ENCODE results near the gene RPLP2. TPM values are rescaled to one million over a fixed set of nuclear protein-coding genes. Genes with fewer than 3 reads are reported as not detected.

RPLP2 gene
- total RNA-seq, 1 experiment from 2014 or later, result 2,582 TPM

DNA sequence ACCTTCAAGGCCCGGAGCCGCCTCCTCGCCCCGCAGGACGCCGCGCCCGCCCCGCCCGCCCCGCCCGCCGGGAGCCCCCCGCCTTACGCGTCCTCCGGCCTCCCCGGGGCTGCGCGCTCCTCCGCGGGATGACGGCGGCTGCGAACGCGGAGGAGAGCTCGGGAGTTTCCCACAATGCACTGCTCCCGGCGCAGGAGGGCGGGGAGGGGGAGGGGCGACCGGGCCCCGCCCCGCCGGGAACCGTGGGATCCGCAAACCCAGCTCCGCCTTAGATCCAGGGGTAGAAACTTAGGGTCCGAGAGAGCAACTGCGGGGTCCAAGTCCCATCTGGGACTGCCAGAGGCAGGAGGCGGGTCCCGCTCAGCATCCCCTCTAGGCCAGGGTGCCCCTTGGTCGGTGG is 19.8 kb upstream of the RPLP2 start, which contains the start of gene CEND1 (continued):
- TF ChIP-seq IRF1 (CRISPR knock-in tag; IDR thresholded peaks at IDR 0.05) (no peak), ATF6 (CRISPR knock-in tag; IDR thresholded peaks at IDR 0.05) (no peak)

GRCh38 chr11:790721-791564 is 18.8 kb upstream of the RPLP2 start:
- Mint-ChIP-seq H3K27ac (0 out of 2 replicates have a peak overlapping the region, but pooled peaks have one; percentile 67), H3K4me1 (peaks cover 10% of the 10 kb centered on the region; the same call in 1 of the 2 replicates), H3K4me3 (no peak overlapping the region; the same call in 1 of the 2 replicates), H3K36me3 (no peaks in the 10 kb centered on the region), H3K27me3 (ENCODE audit: low read depth) (no peaks in the 10 kb centered on the region), H3K9me3 (no peaks in the 10 kb centered on the region)
- ChIA-PET CTCF (interaction anchor here (0.6 to 2.5 kb wide), 12 partner anchors 12 to 215 kb away, joined by 3 to 9 read pairs (median 4); partner anchors contain the start of genes IRF7, PHRF1 and PNPLA2), POLR2A (interaction anchor here (0.5 to 1.4 kb wide), 7 partner anchors 10 to 64 kb away, joined by 3 to 10 read pairs (median 3); partner anchors contain the start of genes RPLP2 and TSPAN4)
- DNase-seq (ENCODE audit: low spot score) (peak; percentile 73), ATAC-seq (peak; percentile 82)
- TF ChIP-seq, protein P1, sequence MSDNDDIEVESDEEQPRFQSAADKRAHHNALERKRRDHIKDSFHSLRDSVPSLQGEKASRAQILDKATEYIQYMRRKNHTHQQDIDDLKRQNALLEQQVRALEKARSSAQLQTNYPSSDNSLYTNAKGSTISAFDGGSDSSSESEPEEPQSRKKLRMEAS (CRISPR knock-in tag; IDR thresholded peaks at IDR 0.05), result 0 out of 2 replicates have a peak, but pooled peaks have one; percentile 25
- TF ChIP-seq, protein P2, sequence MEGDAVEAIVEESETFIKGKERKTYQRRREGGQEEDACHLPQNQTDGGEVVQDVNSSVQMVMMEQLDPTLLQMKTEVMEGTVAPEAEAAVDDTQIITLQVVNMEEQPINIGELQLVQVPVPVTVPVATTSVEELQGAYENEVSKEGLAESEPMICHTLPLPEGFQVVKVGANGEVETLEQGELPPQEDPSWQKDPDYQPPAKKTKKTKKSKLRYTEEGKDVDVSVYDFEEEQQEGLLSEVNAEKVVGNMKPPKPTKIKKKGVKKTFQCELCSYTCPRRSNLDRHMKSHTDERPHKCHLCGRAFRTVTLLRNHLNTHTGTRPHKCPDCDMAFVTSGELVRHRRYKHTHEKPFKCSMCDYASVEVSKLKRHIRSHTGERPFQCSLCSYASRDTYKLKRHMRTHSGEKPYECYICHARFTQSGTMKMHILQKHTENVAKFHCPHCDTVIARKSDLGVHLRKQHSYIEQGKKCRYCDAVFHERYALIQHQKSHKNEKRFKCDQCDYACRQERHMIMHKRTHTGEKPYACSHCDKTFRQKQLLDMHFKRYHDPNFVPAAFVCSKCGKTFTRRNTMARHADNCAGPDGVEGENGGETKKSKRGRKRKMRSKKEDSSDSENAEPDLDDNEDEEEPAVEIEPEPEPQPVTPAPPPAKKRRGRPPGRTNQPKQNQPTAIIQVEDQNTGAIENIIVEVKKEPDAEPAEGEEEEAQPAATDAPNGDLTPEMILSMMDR (IDR thresholded peaks at IDR 0.05), result no peak
- TF ChIP-seq EMX1 (CRISPR knock-in tag; IDR thresholded peaks at IDR 0.05) (no peak), ZNF232 (CRISPR knock-in tag; IDR thresholded peaks at IDR 0.05) (no peak), PRRX2 (CRISPR knock-in tag; IDR thresholded peaks at IDR 0.05) (no peak), ZNF219 (CRISPR knock-in tag; IDR thresholded peaks at IDR 0.05; ENCODE audit: borderline replicate concordance) (no peak)
- TF ChIP-seq, protein P3, sequence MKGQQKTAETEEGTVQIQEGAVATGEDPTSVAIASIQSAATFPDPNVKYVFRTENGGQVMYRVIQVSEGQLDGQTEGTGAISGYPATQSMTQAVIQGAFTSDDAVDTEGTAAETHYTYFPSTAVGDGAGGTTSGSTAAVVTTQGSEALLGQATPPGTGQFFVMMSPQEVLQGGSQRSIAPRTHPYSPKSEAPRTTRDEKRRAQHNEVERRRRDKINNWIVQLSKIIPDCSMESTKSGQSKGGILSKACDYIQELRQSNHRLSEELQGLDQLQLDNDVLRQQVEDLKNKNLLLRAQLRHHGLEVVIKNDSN (CRISPR knock-in tag; IDR thresholded peaks at IDR 0.05), result peak; percentile 38; the same call in 1 of the 2 replicates
- TF ChIP-seq, protein P4, sequence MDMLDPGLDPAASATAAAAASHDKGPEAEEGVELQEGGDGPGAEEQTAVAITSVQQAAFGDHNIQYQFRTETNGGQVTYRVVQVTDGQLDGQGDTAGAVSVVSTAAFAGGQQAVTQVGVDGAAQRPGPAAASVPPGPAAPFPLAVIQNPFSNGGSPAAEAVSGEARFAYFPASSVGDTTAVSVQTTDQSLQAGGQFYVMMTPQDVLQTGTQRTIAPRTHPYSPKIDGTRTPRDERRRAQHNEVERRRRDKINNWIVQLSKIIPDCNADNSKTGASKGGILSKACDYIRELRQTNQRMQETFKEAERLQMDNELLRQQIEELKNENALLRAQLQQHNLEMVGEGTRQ (CRISPR knock-in tag; IDR thresholded peaks at IDR 0.05), result peak; percentile 61

DNA sequence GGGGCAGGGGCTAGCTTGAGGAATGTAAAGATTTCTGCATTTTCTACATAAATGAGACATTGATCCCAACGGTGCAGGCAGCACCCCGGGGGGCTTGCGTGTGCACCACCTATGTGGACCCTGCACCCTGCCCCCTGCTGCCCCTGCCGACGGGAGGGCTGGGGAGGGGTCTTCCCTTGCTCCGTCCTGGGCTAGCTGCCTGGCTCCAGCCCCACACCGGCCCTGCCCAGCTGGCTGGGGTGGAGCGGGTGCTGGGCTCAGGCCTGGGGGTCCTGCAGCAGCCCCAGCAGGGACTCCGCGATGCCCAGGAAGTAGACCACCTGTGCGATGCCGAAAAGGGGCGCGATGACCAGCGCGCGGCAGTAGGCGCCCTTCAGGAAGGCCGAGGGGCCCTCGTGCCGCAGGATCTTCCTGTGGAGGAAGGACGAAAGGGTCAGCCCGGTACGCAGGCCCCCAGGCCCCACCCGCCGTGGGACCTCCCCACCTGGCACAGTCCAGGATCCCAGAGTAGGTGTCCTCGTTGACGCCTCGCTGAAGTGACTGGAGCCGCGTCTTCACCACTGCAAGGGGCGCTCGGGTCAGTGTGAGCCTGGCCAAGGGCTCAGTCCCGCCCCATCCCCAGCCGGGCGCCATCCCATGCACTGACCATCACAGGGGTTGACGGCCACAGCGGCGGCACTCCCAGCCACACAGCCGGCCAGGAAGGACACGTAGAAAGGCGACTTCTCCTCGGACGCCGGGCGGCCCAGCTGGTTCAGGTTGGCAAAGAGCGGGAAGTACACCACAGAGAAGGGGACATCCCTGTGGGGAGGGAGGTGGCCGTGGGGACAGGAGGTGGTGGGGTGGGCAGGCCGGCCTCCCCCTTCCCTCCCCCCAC is 17.9 kb upstream of the RPLP2 start:
- no peak overlapping the region for H3K4me3 Mint-ChIP-seq
- H3K27ac Mint-ChIP-seq, result no peak overlapping the region
- no peak for ATAC-seq
- CTCF ChIA-PET, result interaction anchor here (2.5 kb wide), 1 partner anchor 56 kb away, joined by 8 read pairs; no protein-coding TSS in a partner anchor
- DNase-seq (ENCODE audit: low spot score), result no peak
- no peaks in the 10 kb centered on the region for H3K9me3 Mint-ChIP-seq
- no peaks in the 10 kb centered on the region for H3K27me3 Mint-ChIP-seq (ENCODE audit: low read depth)
- no peaks in the 10 kb centered on the region for H3K36me3 Mint-ChIP-seq
- POLR2A ChIA-PET, result interaction anchor here (1.6 kb wide), 1 partner anchor 9 kb away, joined by 5 read pairs; no protein-coding TSS in a partner anchor
- H3K4me1 Mint-ChIP-seq, result peaks cover 20% of the 10 kb centered on the region
- TF ChIP-seq OVOL2 (CRISPR knock-in tag; IDR thresholded peaks at IDR 0.05; ENCODE audit: borderline replicate concordance), result no peak
- no peak for TF ChIP-seq ZNF232 (CRISPR knock-in tag; IDR thresholded peaks at IDR 0.05)
- no peak for TF ChIP-seq NR3C1 (CRISPR knock-in tag; conservative IDR thresholded peaks at IDR 0.05; ENCODE audit: low read depth)
- no peak for TF ChIP-seq FOXP4 (CRISPR knock-in tag; IDR thresholded peaks at IDR 0.05)
- TF ChIP-seq NFYB (CRISPR knock-in tag; conservative IDR thresholded peaks at IDR 0.05; ENCODE audit: low read depth), result no peak
- TF ChIP-seq TCF7 (CRISPR knock-in tag; IDR thresholded peaks at IDR 0.05; ENCODE audit: low read depth), result no peak
- TF ChIP-seq TEAD4 (CRISPR knock-in tag; IDR thresholded peaks at IDR 0.05), result no peak
- TF ChIP-seq, protein P5, sequence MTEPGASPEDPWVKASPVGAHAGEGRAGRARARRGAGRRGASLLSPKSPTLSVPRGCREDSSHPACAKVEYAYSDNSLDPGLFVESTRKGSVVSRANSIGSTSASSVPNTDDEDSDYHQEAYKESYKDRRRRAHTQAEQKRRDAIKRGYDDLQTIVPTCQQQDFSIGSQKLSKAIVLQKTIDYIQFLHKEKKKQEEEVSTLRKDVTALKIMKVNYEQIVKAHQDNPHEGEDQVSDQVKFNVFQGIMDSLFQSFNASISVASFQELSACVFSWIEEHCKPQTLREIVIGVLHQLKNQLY (CRISPR knock-in tag; IDR thresholded peaks at IDR 0.05), result no peak
- TF ChIP-seq MYBL2 (CRISPR knock-in tag; IDR thresholded peaks at IDR 0.05), result no peak
- TF ChIP-seq JAZF1 (CRISPR knock-in tag; IDR thresholded peaks at IDR 0.05), result no peak
- TF ChIP-seq, protein P3 (CRISPR knock-in tag; IDR thresholded peaks at IDR 0.05), result no peak
